HEK293 (cell line): ENCODE data around the gene YPEL4.

Experiments used
- ATF2 ChIP-seq: fragments of 450-650 bp; formaldehyde crosslinking; IDR thresholded peaks from 2 replicates; pipeline ENCODE4 v1.5.1; 2016; ENCODE audit warnings: missing biosample characterization, missing genetic modification characterization, low read depth
- ZBTB10 ChIP-seq: fragments of 450-650 bp; formaldehyde crosslinking; IDR thresholded peaks from 2 replicates; pipeline ENCODE4 v1.5.1; 2016; ENCODE audit warnings: missing biosample characterization, missing genetic modification characterization
- ZBTB11 ChIP-seq: fragments of 450-650 bp; formaldehyde crosslinking; conservative IDR thresholded peaks from 2 replicates; pipeline ENCODE4 v1.5.1; 2016; ENCODE audit warnings: low read depth, missing biosample characterization, missing genetic modification characterization
- ZNF223 ChIP-seq: fragments of 450-650 bp; formaldehyde crosslinking; IDR thresholded peaks from 2 replicates; pipeline ENCODE4 v1.5.1; 2016; ENCODE audit warnings: missing biosample characterization, missing genetic modification characterization
- ZNF239 ChIP-seq: fragments of 450-650 bp; formaldehyde crosslinking; IDR thresholded peaks from 2 replicates; pipeline ENCODE4 v1.5.1; 2016; ENCODE audit warnings: missing biosample characterization, missing genetic modification characterization
- ZNF266 ChIP-seq: fragments of 450-650 bp; formaldehyde crosslinking; IDR thresholded peaks from 2 replicates; pipeline ENCODE4 v1.5.1; 2016; ENCODE audit warnings: missing biosample characterization, missing genetic modification characterization, low read depth
- ZNF449 ChIP-seq: fragments of 450-650 bp; formaldehyde crosslinking; IDR thresholded peaks from 2 replicates; pipeline ENCODE4 v1.5.1; 2017; ENCODE audit warnings: missing biosample characterization, mild to moderate bottlenecking, missing genetic modification characterization, moderate library complexity
- ZNF501 ChIP-seq: fragments of 450-650 bp; formaldehyde crosslinking; IDR thresholded peaks from 2 replicates; pipeline ENCODE4 v1.5.1; 2016; ENCODE audit warnings: missing biosample characterization, missing genetic modification characterization
- ZNF521 ChIP-seq: fragments of 450-650 bp; formaldehyde crosslinking; IDR thresholded peaks from 2 replicates; pipeline ENCODE4 v1.5.1; 2017; ENCODE audit warnings: missing biosample characterization, mild to moderate bottlenecking, missing genetic modification characterization
- ZNF621 ChIP-seq: fragments of 450-650 bp; formaldehyde crosslinking; IDR thresholded peaks from 2 replicates; pipeline ENCODE4 v1.5.1; 2017; ENCODE audit warnings: missing biosample characterization, missing genetic modification characterization
- ZNF664 ChIP-seq: fragments of 450-650 bp; formaldehyde crosslinking; IDR thresholded peaks from 2 replicates; pipeline ENCODE4 v1.5.1; 2016; ENCODE audit warnings: missing biosample characterization, missing genetic modification characterization
- ZNF670 ChIP-seq: fragments of 450-650 bp; formaldehyde crosslinking; IDR thresholded peaks from 2 replicates; pipeline ENCODE4 v1.5.1; 2016; ENCODE audit warnings: missing biosample characterization, missing genetic modification characterization, low read depth
- ZNF677 ChIP-seq: fragments of 450-650 bp; IDR thresholded peaks from 2 replicates; pipeline ENCODE4 v1.5.0; 2018; ENCODE audit warnings: missing biosample characterization, mild to moderate bottlenecking, missing genetic modification characterization, moderate library complexity
- ZNF843 ChIP-seq: fragments of 450-650 bp; formaldehyde crosslinking; IDR thresholded peaks from 2 replicates; pipeline ENCODE4 v1.5.1; 2016; ENCODE audit warnings: missing biosample characterization, missing genetic modification characterization
- TF ChIP-seq, protein P1 (sequence below): fragments of 450-650 bp; formaldehyde crosslinking; IDR thresholded peaks from 2 replicates; pipeline ENCODE4 v1.5.1; 2016; ENCODE audit warnings: missing biosample characterization, missing genetic modification characterization
- TF ChIP-seq, protein P2 (sequence below): fragments of 450-650 bp; formaldehyde crosslinking; IDR thresholded peaks from 2 replicates; pipeline ENCODE4 v1.5.1; 2016; ENCODE audit warnings: missing biosample characterization, missing genetic modification characterization
- TF ChIP-seq, protein P3 (sequence below): fragments of 450-650 bp; formaldehyde crosslinking; IDR thresholded peaks from 2 replicates; pipeline ENCODE4 v1.5.1; 2016; ENCODE audit warnings: missing biosample characterization, missing genetic modification characterization

Gene YPEL4

GRCh38 chr11:57657194-57658022, 7.7 kb upstream of the YPEL4 start, which contains the start of gene CLP1 (continued):
- TF ChIP-seq ZBTB10 (0 out of 2 replicates have a peak, but pooled peaks have one; percentile 21), ZNF223 (tag by site-specific recombination) (no peak), ZNF449 (no peak), ZBTB11 (tag by site-specific recombination) (peak; percentile 85), ZNF677 (tag by site-specific recombination) (no peak), ZNF621 (tag by site-specific recombination) (no peak), ZNF664 (tag by site-specific recombination) (no peak), ZNF501 (tag by site-specific recombination) (no peak), ZNF239 (tag by site-specific recombination) (no peak), ZNF670 (no peak), ZNF843 (tag by site-specific recombination) (0 out of 2 replicates have a peak, but pooled peaks have one; percentile 15), ATF2 (tag by site-specific recombination) (no peak), ZNF266 (tag by site-specific recombination) (no peak), ZNF521 (tag by site-specific recombination) (no peak)
- TF ChIP-seq, protein P1, sequence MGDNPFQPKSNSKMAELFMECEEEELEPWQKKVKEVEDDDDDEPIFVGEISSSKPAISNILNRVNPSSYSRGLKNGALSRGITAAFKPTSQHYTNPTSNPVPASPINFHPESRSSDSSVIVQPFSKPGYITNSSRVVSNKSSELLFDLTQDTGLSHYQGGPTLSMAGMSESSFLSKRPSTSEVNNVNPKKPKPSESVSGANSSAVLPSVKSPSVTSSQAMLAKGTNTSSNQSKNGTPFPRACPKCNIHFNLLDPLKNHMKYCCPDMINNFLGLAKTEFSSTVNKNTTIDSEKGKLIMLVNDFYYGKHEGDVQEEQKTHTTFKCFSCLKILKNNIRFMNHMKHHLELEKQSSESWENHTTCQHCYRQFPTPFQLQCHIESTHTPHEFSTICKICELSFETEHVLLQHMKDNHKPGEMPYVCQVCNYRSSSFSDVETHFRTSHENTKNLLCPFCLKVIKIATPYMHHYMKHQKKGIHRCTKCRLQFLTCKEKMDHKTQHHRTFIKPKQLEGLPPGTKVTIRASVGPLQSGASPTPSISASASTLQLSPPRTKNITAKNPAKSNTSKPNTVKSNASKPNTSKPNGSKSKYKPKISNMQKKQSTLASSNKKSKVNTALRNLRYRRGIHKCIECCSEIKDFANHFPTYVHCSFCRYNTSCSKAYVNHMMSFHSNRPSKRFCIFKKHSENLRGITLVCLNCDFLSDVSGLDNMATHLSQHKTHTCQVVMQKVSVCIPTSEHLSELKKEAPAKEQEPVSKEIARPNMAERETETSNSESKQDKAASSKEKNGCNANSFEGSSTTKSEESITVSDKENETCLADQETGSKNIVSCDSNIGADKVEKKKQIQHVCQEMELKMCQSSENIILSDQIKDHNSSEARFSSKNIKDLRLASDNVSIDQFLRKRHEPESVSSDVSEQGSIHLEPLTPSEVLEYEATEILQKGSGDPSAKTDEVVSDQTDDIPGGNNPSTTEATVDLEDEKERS (tag by site-specific recombination): no peak
- TF ChIP-seq, protein P2, sequence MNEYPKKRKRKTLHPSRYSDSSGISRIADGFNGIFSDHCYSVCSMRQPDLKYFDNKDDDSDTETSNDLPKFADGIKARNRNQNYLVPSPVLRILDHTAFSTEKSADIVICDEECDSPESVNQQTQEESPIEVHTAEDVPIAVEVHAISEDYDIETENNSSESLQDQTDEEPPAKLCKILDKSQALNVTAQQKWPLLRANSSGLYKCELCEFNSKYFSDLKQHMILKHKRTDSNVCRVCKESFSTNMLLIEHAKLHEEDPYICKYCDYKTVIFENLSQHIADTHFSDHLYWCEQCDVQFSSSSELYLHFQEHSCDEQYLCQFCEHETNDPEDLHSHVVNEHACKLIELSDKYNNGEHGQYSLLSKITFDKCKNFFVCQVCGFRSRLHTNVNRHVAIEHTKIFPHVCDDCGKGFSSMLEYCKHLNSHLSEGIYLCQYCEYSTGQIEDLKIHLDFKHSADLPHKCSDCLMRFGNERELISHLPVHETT (tag by site-specific recombination): no peak
- TF ChIP-seq, protein P3, sequence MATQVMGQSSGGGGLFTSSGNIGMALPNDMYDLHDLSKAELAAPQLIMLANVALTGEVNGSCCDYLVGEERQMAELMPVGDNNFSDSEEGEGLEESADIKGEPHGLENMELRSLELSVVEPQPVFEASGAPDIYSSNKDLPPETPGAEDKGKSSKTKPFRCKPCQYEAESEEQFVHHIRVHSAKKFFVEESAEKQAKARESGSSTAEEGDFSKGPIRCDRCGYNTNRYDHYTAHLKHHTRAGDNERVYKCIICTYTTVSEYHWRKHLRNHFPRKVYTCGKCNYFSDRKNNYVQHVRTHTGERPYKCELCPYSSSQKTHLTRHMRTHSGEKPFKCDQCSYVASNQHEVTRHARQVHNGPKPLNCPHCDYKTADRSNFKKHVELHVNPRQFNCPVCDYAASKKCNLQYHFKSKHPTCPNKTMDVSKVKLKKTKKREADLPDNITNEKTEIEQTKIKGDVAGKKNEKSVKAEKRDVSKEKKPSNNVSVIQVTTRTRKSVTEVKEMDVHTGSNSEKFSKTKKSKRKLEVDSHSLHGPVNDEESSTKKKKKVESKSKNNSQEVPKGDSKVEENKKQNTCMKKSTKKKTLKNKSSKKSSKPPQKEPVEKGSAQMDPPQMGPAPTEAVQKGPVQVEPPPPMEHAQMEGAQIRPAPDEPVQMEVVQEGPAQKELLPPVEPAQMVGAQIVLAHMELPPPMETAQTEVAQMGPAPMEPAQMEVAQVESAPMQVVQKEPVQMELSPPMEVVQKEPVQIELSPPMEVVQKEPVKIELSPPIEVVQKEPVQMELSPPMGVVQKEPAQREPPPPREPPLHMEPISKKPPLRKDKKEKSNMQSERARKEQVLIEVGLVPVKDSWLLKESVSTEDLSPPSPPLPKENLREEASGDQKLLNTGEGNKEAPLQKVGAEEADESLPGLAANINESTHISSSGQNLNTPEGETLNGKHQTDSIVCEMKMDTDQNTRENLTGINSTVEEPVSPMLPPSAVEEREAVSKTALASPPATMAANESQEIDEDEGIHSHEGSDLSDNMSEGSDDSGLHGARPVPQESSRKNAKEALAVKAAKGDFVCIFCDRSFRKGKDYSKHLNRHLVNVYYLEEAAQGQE (tag by site-specific recombination): 0 out of 2 replicates have a peak, but pooled peaks have one; percentile 40
